ENCODE data around the gene LDAH. TPM values are rescaled to one million over a fixed set of nuclear protein-coding genes. Genes with fewer than 3 reads are reported as not detected.

The LDAH gene
- polyA plus RNA-seq, 2 of the 4 experiments (the other 2 are of a cell fraction), result 29.6 to 42.4 TPM

- 89% methylated on average over 2 of the region's 2 CpGs for WGBS (ENCODE audit: missing lambda C conversion rate)
- ATAC-seq, result no peak
- FAIRE-seq, result no peak
These were observed 126.5 kb downstream of the LDAH start for GRCh38 chr2:20696366-20696765.

GRCh38 chr2:20693317-20693716 lies 129.6 kb downstream of the LDAH start:
- FAIRE-seq, result no peak

More at GRCh38 chr2:20696366-20696765, 126.5 kb downstream of the LDAH start:
- DNase-seq (ENCODE audit: low read depth in 1 of 2, low spot score in 1 of 2), result no peak
- Histone ChIP-seq H3K4me3 (no peak overlapping the region), H3K4me2 (no peak overlapping the region), H3K9me3 (no peaks in the 10 kb centered on the region), H3K27ac (no peak overlapping the region), H3K4me1 (no peaks in the 10 kb centered on the region)
- CTCF ChIA-PET, result interaction anchor here (2.0 kb wide), 1 partner anchor 45 kb away, joined by 5 read pairs; the partner anchor contains the start of gene HS1BP3
- TF ChIP-seq KDM5A (IDR thresholded peaks at IDR 0.05) (no peak), JUN (IDR thresholded peaks at IDR 0.05) (no peak), ZSCAN20 (CRISPR knock-in tag; IDR thresholded peaks at IDR 0.05) (no peak), FOSL2 (IDR thresholded peaks at IDR 0.05) (no peak), FOSL2 (CRISPR knock-in tag; IDR thresholded peaks at IDR 0.05) (no peak), RNF2 (IDR thresholded peaks at IDR 0.05; ENCODE audit: borderline replicate concordance, low read depth) (no peak), ZC3H11A (IDR thresholded peaks at IDR 0.05) (no peak), MYC (IDR thresholded peaks at IDR 0.05; ENCODE audit: borderline replicate concordance, low read length) (no peak), MAFK (IDR thresholded peaks at IDR 0.05; ENCODE audit: partially characterized antibody) (no peak), PBX3 (IDR thresholded peaks at IDR 0.05) (no peak), HEYL (CRISPR knock-in tag; IDR thresholded peaks at IDR 0.05) (no peak), GATA3 (IDR thresholded peaks at IDR 0.05; ENCODE audit: borderline replicate concordance) (no peak), NFE2L2 (conservative IDR thresholded peaks at IDR 0.05; ENCODE audit: low read length) (no peak), RAD21 (conservative IDR thresholded peaks at IDR 0.05 in 1 of 2, IDR thresholded peaks at IDR 0.05 in 1 of 2) (no peak), CBX2 (IDR thresholded peaks at IDR 0.05; ENCODE audit: borderline replicate concordance, low read depth) (no peak)
- POLR2A ChIA-PET, result no interaction called here

GRCh38 chr2:20692081-20692480 lies 130.8 kb downstream of the LDAH start:
- ATAC-seq (no peak), FAIRE-seq (no peak), DNase-seq (ENCODE audit: low read depth in 1 of 2, low spot score in 1 of 2) (no peak)
- POLR2A ChIA-PET, result no interaction called here
- H3K4me1 ChIP-seq, result no peaks in the 10 kb centered on the region
- TF ChIP-seq ATOH8 (CRISPR knock-in tag; IDR thresholded peaks at IDR 0.05; ENCODE audit: low read depth), result no peak
- no peak for TF ChIP-seq HDAC2 (IDR thresholded peaks at IDR 0.05)
- TF ChIP-seq CHD2 (IDR thresholded peaks at IDR 0.05; ENCODE audit: low read length, partially characterized antibody), result no peak
- no peak for TF ChIP-seq EHMT2 (IDR thresholded peaks at IDR 0.05; ENCODE audit: low read depth)
- TF ChIP-seq FOSL2 (IDR thresholded peaks at IDR 0.05), result no peak
- TF ChIP-seq FOSL2 (CRISPR knock-in tag; IDR thresholded peaks at IDR 0.05), result no peak
- no peak for TF ChIP-seq HOXB13 (CRISPR knock-in tag; IDR thresholded peaks at IDR 0.05; ENCODE audit: low read depth)
- TF ChIP-seq CBX2 (IDR thresholded peaks at IDR 0.05; ENCODE audit: borderline replicate concordance, low read depth), result no peak
- no peak for TF ChIP-seq POLR2AphosphoS2 (conservative IDR thresholded peaks at IDR 0.05; ENCODE audit: low read length)
- H3K27ac ChIP-seq, result no peak overlapping the region
- H3K4me3 ChIP-seq, result no peak overlapping the region
- H3K9me3 ChIP-seq, result no peaks in the 10 kb centered on the region
- WGBS (ENCODE audit: missing lambda C conversion rate), result 87% methylated on average over 2 of the region's 2 CpGs
- CTCF ChIA-PET, result interaction anchor here (0.7 to 2.1 kb wide), 6 partner anchors 10 to 430 kb away, joined by 3 to 6 read pairs (median 5); no protein-coding TSS in a partner anchor
- no peak overlapping the region for H3K4me2 ChIP-seq

More at GRCh38 chr2:20693317-20693716, 129.6 kb downstream of the LDAH start:
- 81% methylated on average over 3 of the region's 3 CpGs for WGBS (ENCODE audit: missing lambda C conversion rate)
- Histone ChIP-seq H3K9me3 (no peaks in the 10 kb centered on the region), H3K4me2 (no peak overlapping the region), H3K4me1 (no peaks in the 10 kb centered on the region), H3K27ac (no peak overlapping the region), H3K4me3 (no peak overlapping the region)
- ChIA-PET CTCF (interaction anchor here (0.7 to 1.5 kb wide), 3 partner anchors 8 to 32 kb away, joined by 3 to 6 read pairs (median 4); no protein-coding TSS in a partner anchor), POLR2A (no interaction called here)
- ATAC-seq (no peak), DNase-seq (ENCODE audit: low read depth in 1 of 2, low spot score in 1 of 2) (no peak)
- TF ChIP-seq PBX3 (IDR thresholded peaks at IDR 0.05), result no peak
- TF ChIP-seq EHMT2 (IDR thresholded peaks at IDR 0.05; ENCODE audit: low read depth), result no peak
- TF ChIP-seq CHD4 (IDR thresholded peaks at IDR 0.05; ENCODE audit: borderline replicate concordance), result no peak
- no peak for TF ChIP-seq HEYL (CRISPR knock-in tag; IDR thresholded peaks at IDR 0.05)
- no peak for TF ChIP-seq FOXS1 (CRISPR knock-in tag; IDR thresholded peaks at IDR 0.05)
- TF ChIP-seq HOXA7 (CRISPR knock-in tag; IDR thresholded peaks at IDR 0.05), result no peak
- TF ChIP-seq TFCP2L1 (CRISPR knock-in tag; IDR thresholded peaks at IDR 0.05), result no peak
- no peak for TF ChIP-seq RAD21 (conservative IDR thresholded peaks at IDR 0.05 in 1 of 2, IDR thresholded peaks at IDR 0.05 in 1 of 2)
- no peak for TF ChIP-seq HOXB5 (CRISPR knock-in tag; IDR thresholded peaks at IDR 0.05)
- no peak for TF ChIP-seq ZNF302 (CRISPR knock-in tag; IDR thresholded peaks at IDR 0.05)
- no peak for TF ChIP-seq FOSL2 (IDR thresholded peaks at IDR 0.05)
- TF ChIP-seq FOSL2 (CRISPR knock-in tag; IDR thresholded peaks at IDR 0.05), result no peak
- no peak for TF ChIP-seq RNF2 (IDR thresholded peaks at IDR 0.05; ENCODE audit: borderline replicate concordance, low read depth)
- no peak for TF ChIP-seq GATA3 (IDR thresholded peaks at IDR 0.05; ENCODE audit: borderline replicate concordance)

All from A549 (cell line).